A549 treated with CpdA at 1 μM for 4 hours (cell line): Measurements from ENCODE around the gene BIN2. TPM values are rescaled to one million over a fixed set of nuclear protein-coding genes. Genes with fewer than 3 reads are reported as not detected.

Experiments
- total RNA-seq: library from RNA; stranded (reverse); fragments of 200-300 nt; extraction: Qiagen RNA extraction; gene quantifications from 5 replicates; pipeline ENCODE4 v1.2.3, GENCODE V29; 2022; ENCODE audit warnings: low read depth

Gene BIN2
- total RNA-seq: 0.07 to 0.09 TPM in 2 of 5 replicates, not detected in the others

DNA sequence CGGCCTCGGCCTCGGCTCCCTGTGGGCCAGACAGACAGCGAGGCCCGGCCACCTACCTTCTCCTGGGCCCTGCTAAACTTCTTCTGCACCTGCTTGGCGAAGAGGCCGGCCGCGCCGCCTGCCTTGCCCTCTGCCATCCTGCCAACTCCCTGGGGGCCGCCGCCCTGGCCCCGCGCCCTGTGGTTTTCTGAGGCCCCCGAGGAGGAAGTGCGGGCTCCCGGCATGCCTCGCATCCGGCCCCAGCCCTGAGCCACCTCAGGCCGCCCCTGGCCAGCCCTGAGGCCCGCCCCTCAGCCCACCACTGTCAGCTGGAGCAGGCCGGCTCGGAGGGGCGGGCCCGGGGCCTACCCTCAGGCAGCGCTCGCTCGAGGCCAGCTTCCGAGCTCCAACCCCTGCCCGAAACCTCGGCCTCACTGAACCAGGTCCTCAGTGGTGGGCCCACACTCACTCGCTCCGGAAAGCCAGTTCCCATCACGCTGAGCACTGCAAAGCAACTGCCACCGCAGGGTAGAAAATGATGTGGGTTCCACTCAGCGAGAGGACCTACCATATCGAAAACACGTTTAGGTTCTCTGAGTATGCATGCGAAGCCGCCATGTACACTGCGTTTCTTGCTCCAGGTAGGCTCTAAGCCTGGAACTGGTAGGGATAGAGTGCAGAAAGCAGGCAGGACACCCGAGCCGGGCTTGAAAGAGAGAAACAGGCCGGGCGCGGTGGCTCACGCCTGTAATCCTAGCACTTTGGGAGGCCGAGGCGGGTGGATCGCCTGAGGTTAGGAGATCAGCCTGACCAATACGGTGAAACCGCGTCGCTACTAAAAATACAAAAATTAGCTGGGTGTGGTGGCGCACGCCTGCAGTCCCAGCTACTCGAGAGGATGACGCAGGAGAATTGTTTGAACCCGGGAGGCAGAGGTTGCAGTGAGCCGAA lies at the start of gene BIN2:
Gene BIN2 (minus strand): TSS at position 209 of the 930 bp plus-strand sequence. CDS start 72 bp downstream, at position 137.

DNA sequence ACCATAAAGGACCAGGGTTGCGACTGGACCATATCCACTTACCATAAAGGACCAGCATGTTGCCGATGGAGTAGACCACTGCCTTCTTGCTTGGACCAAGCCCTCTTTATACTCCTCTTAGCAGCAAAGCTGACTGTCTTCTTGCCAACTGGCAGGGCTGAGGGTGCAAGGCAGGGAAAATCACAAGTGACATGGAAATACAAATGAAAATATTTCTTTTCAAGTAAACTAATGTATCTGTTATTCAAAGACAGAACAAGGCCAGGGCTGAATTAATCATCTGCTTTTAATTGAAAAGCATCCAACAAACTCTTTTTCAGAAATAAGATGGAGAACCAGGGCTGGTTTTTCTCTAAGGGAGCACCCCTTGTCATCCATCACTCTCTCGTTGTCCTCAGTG lies 22.6 kb upstream of the BIN2 start, which contains the start of gene CELA1:
Gene CELA1 (minus strand): TSS at position 99 of the 400 bp plus-strand sequence. CDS start 41 bp downstream, at position 58.

DNA sequence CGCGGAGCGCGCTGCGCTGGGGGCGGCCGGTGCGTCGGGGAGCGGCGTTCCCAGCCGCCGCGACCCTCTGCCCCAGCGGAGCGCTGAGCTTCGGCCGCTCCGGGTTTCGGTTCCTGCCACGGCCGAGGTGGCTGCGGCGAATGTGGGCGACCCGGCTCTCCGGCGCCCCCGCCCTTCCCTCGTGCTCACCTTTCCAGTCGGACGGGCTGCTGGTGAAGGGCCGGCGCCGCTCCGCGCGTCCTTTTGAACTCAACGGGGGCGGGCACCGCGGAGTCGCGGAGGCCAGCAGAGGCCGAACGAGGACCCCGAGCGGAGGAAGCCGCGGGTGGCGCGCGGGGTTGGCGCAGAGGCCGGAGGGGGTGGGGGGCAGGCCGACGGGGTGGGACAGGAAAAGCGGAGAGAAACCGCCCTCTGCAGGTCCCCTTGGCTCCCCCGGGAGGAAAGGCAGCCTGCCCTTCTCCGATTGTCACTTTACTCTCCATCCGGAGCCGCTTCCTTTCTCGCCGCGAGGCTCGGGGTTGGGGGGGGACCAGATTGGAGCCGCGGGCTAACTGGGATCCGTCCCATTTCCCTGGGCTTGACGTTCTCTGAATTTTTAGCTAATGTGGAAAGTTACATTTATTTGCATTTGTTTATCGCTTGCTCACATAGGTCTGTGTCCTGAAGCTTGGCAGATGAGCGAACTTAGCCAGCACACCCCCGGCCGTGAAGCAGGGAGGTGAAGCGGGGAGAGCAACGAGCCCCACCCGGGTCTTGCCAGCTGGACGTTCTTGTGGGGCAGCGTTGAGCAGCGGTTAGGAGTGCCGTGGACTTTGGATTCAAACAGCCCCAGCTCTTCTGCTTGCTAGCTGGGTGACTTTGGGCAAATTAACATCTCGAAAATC lies 53.7 kb downstream of the BIN2 start, which contains the start of gene SMAGP:
Gene SMAGP (minus strand): TSS at position 349 of the 884 bp plus-strand sequence. CDS start 1,137 bp downstream, outside the sequence.

DNA sequence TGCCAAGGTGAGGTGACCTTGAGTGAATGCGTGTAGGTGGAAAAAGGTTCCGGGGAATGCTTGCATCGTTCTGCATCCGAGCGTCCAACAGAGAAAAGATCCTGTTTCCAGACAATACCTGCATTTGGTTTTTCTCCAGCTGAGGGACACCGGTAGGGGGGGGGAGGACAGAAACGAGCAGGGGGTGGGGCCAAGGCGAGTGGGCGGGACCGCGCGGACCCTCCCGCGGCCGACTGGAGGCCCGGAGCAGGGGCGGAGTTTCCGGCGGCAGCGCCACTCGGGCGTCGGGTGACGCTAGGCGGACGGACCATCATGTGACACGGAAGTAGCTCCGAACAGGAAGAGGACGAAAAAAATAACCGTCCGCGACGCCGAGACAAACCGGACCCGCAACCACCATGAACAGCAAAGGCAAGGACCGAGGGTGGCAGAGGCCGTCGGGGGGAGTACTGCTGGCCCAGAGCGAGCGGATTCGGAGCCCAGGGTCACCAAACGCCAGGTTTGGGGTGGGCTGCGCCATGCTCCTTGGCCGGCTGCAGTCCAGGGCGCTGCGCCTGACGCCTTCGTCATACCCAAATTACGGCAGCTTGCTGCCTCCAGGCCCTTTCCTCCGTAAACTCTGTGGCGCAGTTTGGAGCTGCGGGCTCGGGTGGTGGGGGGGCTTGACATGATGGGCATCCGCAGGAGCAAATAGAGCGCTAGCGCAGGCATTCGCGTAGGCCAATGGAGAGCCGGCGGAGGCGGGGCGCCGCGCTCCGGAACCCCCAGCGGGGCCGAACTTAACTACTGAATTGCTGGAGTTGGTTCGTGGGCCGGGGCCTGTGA lies 85.3 kb downstream of the BIN2 start, which contains the start of gene DAZAP2:
Gene DAZAP2 (plus strand): TSS at position 317 of the 825 bp plus-strand sequence. CDS start 82 bp downstream, at position 399.

Other genes starting within 250 kb of the BIN2 start
- gene CSRNP2, start 240.6 kb downstream of the BIN2 start, total RNA-seq: 10.5 to 14.3 TPM (median 13.1 TPM) in 5 replicates
- gene TFCP2, start 151.0 kb downstream of the BIN2 start, total RNA-seq: 20.1 to 23.8 TPM (median 21.0 TPM) in 5 replicates
- 1.2 to 2.8 TPM (median 1.9 TPM) in 5 replicates for gene POU6F1, start 106.1 kb downstream of the BIN2 start, total RNA-seq
- gene DAZAP2, start 85.3 kb downstream of the BIN2 start, total RNA-seq: 328 to 395 TPM (median 337 TPM) in 5 replicates
- gene SMAGP, start 53.8 kb downstream of the BIN2 start, total RNA-seq: 17.5 to 25.7 TPM (median 21.5 TPM) in 5 replicates
- not detected in 5 replicates for gene CELA1, start 22.5 kb upstream of the BIN2 start, total RNA-seq
- gene GALNT6, start 67.2 kb upstream of the BIN2 start, total RNA-seq: 2.6 to 5.0 TPM (median 3.0 TPM) in 5 replicates
- gene SLC4A8, start 100.7 kb upstream of the BIN2 start, total RNA-seq: 1.1 to 2.3 TPM (median 1.2 TPM) in 5 replicates